PFSK-1 (cell line): ENCODE results near the gene ARFGAP1.

Experiments
- FOXP2 ChIP-seq: optimal IDR thresholded peaks from 2 replicates; pipeline ENCODE3; 2011; ENCODE audit warnings: borderline replicate concordance, control low read depth, inconsistent platforms; ENCODE audit not compliant: insufficient read depth; ENCODE audit errors: extremely low read length, extremely low read depth
- POLR2AphosphoS5 ChIP-seq: IDR thresholded peaks from 2 replicates; pipeline ENCODE4 v1.6.1; 2012; ENCODE audit warnings: low read depth, mild to moderate bottlenecking, control low read depth, low read length, moderate library complexity
- REST ChIP-seq, 2 experiments: IDR thresholded peaks; 2 replicates each; pipeline versions ENCODE4 v1.6.1 to v1.8.0; 2011 to 2012; ENCODE audit warnings: low read depth in 2 of 2, low read length in 2 of 2, control low read depth in 1 of 2, inconsistent platforms in 1 of 2, mild to moderate bottlenecking in 1 of 2, moderate library complexity in 1 of 2; ENCODE audit not compliant: insufficient read depth in 1 of 2
- SIN3A ChIP-seq: IDR thresholded peaks from 2 replicates; pipeline ENCODE4 v1.6.1; 2012; ENCODE audit warnings: mild to moderate bottlenecking, low read length, moderate library complexity, borderline replicate concordance; ENCODE audit not compliant: insufficient read depth
- TAF1 ChIP-seq: IDR thresholded peaks from 2 replicates; pipeline ENCODE4 v1.6.1; 2012; ENCODE audit warnings: low read length, control low read depth, borderline replicate concordance; ENCODE audit not compliant: insufficient read depth

Gene ARFGAP1

GRCh38 chr20:63321148-63321831 is 48.7 kb downstream of the ARFGAP1 start:
- TF ChIP-seq SIN3A (no peak), FOXP2 (no peak), POLR2AphosphoS5 (no peak), REST (IDR thresholded peaks at IDR 0.05; ENCODE audit: insufficient read depth in 1 of 2, low read depth in 2 of 2, low read length in 2 of 2) (0 out of 4 replicates have a peak, but pooled peaks of 1 of the 2 experiments have one; percentile 31)

DNA sequence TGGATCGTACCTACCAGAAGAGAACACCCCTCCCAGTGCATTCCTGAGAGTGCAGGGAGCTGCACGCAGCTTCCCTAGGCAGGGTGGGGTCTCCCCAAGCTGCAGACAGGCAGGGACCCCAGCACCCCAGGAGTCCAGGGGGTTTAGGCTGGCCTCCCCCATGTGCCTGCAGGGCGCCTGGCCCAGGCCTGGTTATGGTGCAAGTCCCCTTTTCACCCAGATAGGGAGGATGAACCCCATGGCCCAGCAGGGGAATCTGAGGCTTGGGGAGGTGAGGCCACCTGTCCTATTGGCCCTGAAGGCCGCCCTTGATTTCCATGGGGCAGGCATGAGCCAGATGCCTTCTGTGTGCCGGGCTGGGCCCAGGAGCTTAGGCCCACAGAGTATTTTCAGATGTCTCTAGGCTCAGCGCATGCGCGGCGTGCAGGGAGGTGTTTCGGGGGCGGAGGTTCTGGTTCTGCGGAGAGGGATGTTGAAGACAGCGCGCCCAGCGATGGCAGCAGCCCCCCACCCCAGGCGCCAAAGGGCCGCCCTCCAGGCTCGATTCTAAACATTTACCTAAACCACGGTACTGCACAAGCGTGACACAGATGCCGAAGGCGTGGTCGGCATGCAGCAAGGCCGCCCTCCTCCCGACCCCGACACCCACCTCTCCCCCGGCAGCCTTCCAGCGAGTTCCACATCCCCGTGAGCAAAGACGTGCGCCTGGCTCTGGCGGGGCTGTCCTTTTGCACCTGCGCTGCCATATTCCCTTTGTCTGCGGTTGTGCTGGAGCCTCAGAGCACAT is 49.7 kb downstream of the ARFGAP1 start:
- TF ChIP-seq REST (IDR thresholded peaks at IDR 0.05; ENCODE audit: insufficient read depth in 1 of 2, low read depth in 2 of 2, low read length in 2 of 2): no peak
- TF ChIP-seq FOXP2: no peak
- no peak for TF ChIP-seq SIN3A
- no peak for TF ChIP-seq TAF1
- TF ChIP-seq POLR2AphosphoS5: no peak

DNA sequence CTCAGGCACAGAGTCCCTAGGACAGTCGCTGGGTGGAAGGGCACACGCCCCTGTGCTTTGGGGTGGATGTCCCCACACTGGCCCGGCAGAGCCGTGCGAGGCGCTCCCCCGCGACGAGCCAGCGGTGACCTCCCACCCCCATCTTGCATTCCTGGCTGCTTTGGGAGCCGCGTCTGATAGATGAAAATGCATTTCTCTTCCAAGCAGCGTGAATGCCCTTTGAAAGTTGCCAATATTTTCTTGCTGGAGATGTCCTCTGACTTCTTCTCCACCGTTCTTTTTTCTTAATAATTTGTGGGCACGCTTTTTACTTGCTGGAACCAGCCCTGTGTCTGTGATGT is 50.3 kb downstream of the ARFGAP1 start:
- no peak for TF ChIP-seq TAF1

GRCh38 chr20:63323357-63323981 is 50.9 kb downstream of the ARFGAP1 start:
- TF ChIP-seq SIN3A: no peak
- no peak for TF ChIP-seq REST (IDR thresholded peaks at IDR 0.05; ENCODE audit: insufficient read depth in 1 of 2, low read depth in 2 of 2, low read length in 2 of 2)
- TF ChIP-seq POLR2AphosphoS5: no peak
- no peak for TF ChIP-seq TAF1
- TF ChIP-seq FOXP2: no peak

- TF ChIP-seq TAF1 (no peak), POLR2AphosphoS5 (no peak), SIN3A (no peak), REST (IDR thresholded peaks at IDR 0.05; ENCODE audit: insufficient read depth in 1 of 2, low read depth in 2 of 2, low read length in 2 of 2) (no peak), FOXP2 (no peak)
These were observed 52.4 kb downstream of the ARFGAP1 start for GRCh38 chr20:63325021-63325471.
